Keratinocyte (primary cell): ENCODE measurements around the gene KNCN.

Experiments used
- EZH2 ChIP-seq: IDR thresholded peaks from one replicate; pipeline ENCODE4 v1.6.1; 2012; ENCODE audit warnings: inconsistent platforms, mild to moderate bottlenecking, low read length, moderate library complexity
- TF ChIP-seq, protein P1 (sequence below), 3 experiments: IDR thresholded peaks in 1 of 3; conservative IDR thresholded peaks in 1 of 3; optimal IDR thresholded peaks in 1 of 3; 2 replicates in 2 of 3; 3 replicates in 1 of 3; pipeline versions ENCODE3 to v1.5.1; 2011; ENCODE audit warnings: low read length in 3 of 3, mild to moderate bottlenecking in 3 of 3, moderate library complexity in 2 of 3, control low read depth in 1 of 3, inconsistent platforms in 1 of 3; ENCODE audit not compliant: insufficient read depth in 2 of 3; ENCODE audit errors: extremely low read depth in 1 of 3

DNA sequence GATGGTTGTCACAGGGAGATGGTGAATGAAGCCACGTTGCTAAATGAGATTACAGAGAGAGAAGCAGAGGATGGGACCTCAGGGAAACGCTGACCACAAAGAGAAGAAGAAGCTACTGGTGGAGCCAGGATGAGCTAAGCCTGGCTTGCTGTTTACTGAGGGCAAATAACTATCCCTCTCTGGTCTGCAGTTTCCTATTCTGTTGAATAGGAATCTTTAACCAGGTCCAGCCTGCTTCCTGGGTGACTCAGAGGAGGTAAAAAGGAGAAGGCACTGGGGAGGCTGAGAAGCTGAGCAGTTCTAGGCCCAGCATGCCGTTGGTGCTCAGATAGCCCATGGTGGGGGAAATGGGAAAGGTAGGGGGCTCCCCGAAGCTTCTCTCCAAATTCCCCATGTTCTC is 32.2 kb downstream of the KNCN start:
- TF ChIP-seq, protein P1, sequence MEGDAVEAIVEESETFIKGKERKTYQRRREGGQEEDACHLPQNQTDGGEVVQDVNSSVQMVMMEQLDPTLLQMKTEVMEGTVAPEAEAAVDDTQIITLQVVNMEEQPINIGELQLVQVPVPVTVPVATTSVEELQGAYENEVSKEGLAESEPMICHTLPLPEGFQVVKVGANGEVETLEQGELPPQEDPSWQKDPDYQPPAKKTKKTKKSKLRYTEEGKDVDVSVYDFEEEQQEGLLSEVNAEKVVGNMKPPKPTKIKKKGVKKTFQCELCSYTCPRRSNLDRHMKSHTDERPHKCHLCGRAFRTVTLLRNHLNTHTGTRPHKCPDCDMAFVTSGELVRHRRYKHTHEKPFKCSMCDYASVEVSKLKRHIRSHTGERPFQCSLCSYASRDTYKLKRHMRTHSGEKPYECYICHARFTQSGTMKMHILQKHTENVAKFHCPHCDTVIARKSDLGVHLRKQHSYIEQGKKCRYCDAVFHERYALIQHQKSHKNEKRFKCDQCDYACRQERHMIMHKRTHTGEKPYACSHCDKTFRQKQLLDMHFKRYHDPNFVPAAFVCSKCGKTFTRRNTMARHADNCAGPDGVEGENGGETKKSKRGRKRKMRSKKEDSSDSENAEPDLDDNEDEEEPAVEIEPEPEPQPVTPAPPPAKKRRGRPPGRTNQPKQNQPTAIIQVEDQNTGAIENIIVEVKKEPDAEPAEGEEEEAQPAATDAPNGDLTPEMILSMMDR (optimal IDR thresholded peaks at IDR 0.05 in 1 of 3, IDR thresholded peaks at IDR 0.05 in 1 of 3, conservative IDR thresholded peaks at IDR 0.05 in 1 of 3; ENCODE audit: extremely low read depth in 1 of 3, insufficient read depth in 2 of 3, low read length in 3 of 3) = no peak
- TF ChIP-seq EZH2 = no peak
